Right lobe of liver (tissue), 4 donors: Measurements from ENCODE around the gene SLC1A2.

Source experiments
- CTCF ChIP-seq, 4 donors: fragments of 200-600 bp in 3 of 4; fragments of 450-650 bp in 1 of 4; IDR thresholded peaks; one replicate each; pipeline versions ENCODE4 v1.5.1 to v1.8.0; 2016 to 2022; ENCODE audit warnings: antibody characterized with exemption in 4 of 4, mild to moderate bottlenecking in 2 of 4
- POLR2A ChIP-seq: fragments of 450-650 bp; IDR thresholded peaks from one replicate; pipeline ENCODE4 v1.6.1; 2017; ENCODE audit warnings: antibody characterized with exemption, mild to moderate bottlenecking
- donor health status: DM: no; HTN: no; CAD: no.
- donor health status: DM: no; HTN: no; CAD: no.
- donor health status: DM: no; HTN: yes; CAD: no.

GRCh38 chr11:35276396-35277145 is 142.8 kb downstream of the SLC1A2 start:
- TF ChIP-seq CTCF (IDR thresholded peaks at IDR 0.05) (no peak), POLR2A (peak; percentile 13)
